Body of pancreas (tissue), 4 donors: ENCODE data around the gene SEC23IP. TPM values are rescaled to one million over a fixed set of nuclear protein-coding genes. Genes with fewer than 3 reads are reported as not detected.

Source experiments
- microRNA-seq, 2 donors: library from miRNA; unstranded; fragments of <30 nt; microRNA quantifications; one replicate each; pipeline ENCODE4, GENCODE V29; 2016; ENCODE audit warnings: borderline number of aligned reads in 2 of 2, borderline replicate concordance in 2 of 2
- small RNA-seq: library from RNA; depleted of rRNA; stranded (forward); fragments of <200 nt; gene quantifications from one replicate; pipeline ENCODE3, GENCODE V24; 2016
- total RNA-seq, 2 donors: library from RNA; depleted of rRNA; stranded (reverse); fragments of >200 nt; gene quantifications; one replicate each; pipeline ENCODE4 v1.1.0, GENCODE V29; 2016

The SEC23IP gene
- total RNA-seq, 2 donors from 2014 or later = 10.1 to 24.1 TPM

Small RNA genes lying within 50 kb of the gene (microRNA-seq; reads per million reads assigned to microRNA genes)
- 0 reads per million in 2 donors for gene MIR4682

Small RNA genes lying within 50 kb of the gene (small RNA-seq; reads per million reads assigned to genes)
- not detected for gene MIR4682

Other genes with a start within 250 kb of the SEC23IP start
- gene BAG3, start 241.3 kb upstream of the SEC23IP start, total RNA-seq = 10 to 100 TPM; 11.9 to 17.5 TPM
- gene INPP5F, start 166.7 kb upstream of the SEC23IP start, total RNA-seq = 1 to 10 TPM; 3.6 to 7.8 TPM
- 10 to 100 TPM; 26.2 to 29.0 TPM for gene MCMBP, start 19.9 kb upstream of the SEC23IP start, total RNA-seq